DOHH2 (cell line): ENCODE data around the gene HELT.

ENCODE experiments used
- EZH2phosphoT487 ChIP-seq: fragments of 200-600 bp; sonication (generic); IDR thresholded peaks from 2 replicates; pipeline ENCODE4 v1.6.1; 2017; ENCODE audit warnings: borderline replicate concordance, mild to moderate bottlenecking, antibody characterized with exemption, low read length, moderate library complexity, mixed read lengths
- TF ChIP-seq, protein P1 (sequence below): fragments of 200-600 bp; sonication (generic); IDR thresholded peaks from one replicate; pipeline ENCODE4 v1.5.1; 2014; ENCODE audit warnings: antibody characterized with exemption, mild to moderate bottlenecking, low read depth, low read length; ENCODE audit not compliant: poor library complexity, severe bottlenecking

DNA sequence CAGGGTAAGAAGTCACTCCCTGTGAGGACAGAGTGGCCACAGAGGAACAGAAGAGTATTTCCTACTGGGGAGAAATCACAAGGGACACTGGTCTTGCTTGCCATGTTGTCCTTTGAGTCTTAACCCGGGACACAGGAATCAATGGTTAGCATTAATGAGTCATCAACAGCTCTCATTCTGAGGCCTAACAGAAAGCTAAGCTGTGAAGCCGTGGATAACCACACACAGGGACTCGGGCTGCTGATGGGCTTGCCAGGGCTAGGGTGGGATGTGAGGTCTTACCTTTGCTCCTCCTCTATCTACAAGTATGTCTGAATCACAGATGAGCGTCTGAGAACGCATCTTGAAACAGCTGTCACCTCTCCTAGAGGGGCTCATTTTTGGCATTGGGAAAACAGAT lies 22.2 kb downstream of the HELT start:
- TF ChIP-seq, protein P1, sequence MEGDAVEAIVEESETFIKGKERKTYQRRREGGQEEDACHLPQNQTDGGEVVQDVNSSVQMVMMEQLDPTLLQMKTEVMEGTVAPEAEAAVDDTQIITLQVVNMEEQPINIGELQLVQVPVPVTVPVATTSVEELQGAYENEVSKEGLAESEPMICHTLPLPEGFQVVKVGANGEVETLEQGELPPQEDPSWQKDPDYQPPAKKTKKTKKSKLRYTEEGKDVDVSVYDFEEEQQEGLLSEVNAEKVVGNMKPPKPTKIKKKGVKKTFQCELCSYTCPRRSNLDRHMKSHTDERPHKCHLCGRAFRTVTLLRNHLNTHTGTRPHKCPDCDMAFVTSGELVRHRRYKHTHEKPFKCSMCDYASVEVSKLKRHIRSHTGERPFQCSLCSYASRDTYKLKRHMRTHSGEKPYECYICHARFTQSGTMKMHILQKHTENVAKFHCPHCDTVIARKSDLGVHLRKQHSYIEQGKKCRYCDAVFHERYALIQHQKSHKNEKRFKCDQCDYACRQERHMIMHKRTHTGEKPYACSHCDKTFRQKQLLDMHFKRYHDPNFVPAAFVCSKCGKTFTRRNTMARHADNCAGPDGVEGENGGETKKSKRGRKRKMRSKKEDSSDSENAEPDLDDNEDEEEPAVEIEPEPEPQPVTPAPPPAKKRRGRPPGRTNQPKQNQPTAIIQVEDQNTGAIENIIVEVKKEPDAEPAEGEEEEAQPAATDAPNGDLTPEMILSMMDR, result no peak
- TF ChIP-seq EZH2phosphoT487, result no peak
